Peyer's patch (tissue), 4 donors: ENCODE results near the gene MTERF2. TPM values are rescaled to one million over a fixed set of nuclear protein-coding genes. Genes with fewer than 3 reads are reported as not detected.
"Not testable (repeated sequence)": the region's sequence is repeated elsewhere in the genome, so short reads cannot be mapped to it uniquely, and the experiment has no call there.

ENCODE experiments used
- DNase-seq, 3 donors: peaks; one replicate each; pipeline ENCODE4 v3.0.0-alpha.2; 2017 to 2019
- H3K27ac ChIP-seq, 4 donors: fragments of 200-600 bp; sonication (generic); one replicate each; pipeline ENCODE4 v1.5.1; 2016 to 2019
- H3K27me3 ChIP-seq, 2 donors: fragments of 200-600 bp; sonication (generic); one replicate each; pipeline ENCODE4 v1.5.1; 2019
- H3K36me3 ChIP-seq, 3 donors: fragments of 200-600 bp; sonication (generic); one replicate each; pipeline ENCODE4 v1.5.1; 2016 to 2019
- H3K4me1 ChIP-seq, 4 donors: fragments of 200-600 bp; sonication (generic); one replicate each; pipeline ENCODE4 v1.5.1; 2016 to 2019
- H3K4me3 ChIP-seq, 4 donors: fragments of 200-600 bp; sonication (generic); 1 replicate in 3 of 4; 2 replicates in 1 of 4; pipeline ENCODE4 v1.5.1; 2016 to 2019; ENCODE audit warnings: mild to moderate bottlenecking in 1 of 4
- H3K9me3 ChIP-seq, 4 donors: fragments of 200-600 bp; sonication (generic); one replicate each; pipeline ENCODE4 v1.5.1; 2016 to 2019; ENCODE audit warnings: mild to moderate bottlenecking in 1 of 4
- POLR2A ChIP-seq, 2 donors: fragments of 450-650 bp; IDR thresholded peaks; one replicate each; pipeline ENCODE4 v1.5.1; 2017; ENCODE audit warnings: antibody characterized with exemption in 2 of 2, mild to moderate bottlenecking in 2 of 2, moderate library complexity in 2 of 2
- total RNA-seq, 4 donors: library from RNA; depleted of rRNA; stranded (reverse); fragments of >200 nt; gene quantifications; one replicate each; pipeline ENCODE4 v1.1.0, GENCODE V29; 2016
- TF ChIP-seq, protein P1 (sequence below), 6 experiments: fragments of 450-650 bp in 4 of 6; fragments of 200-600 bp in 2 of 6; sonication (generic) in 1 of 6; IDR thresholded peaks; one replicate each; pipeline ENCODE4 v1.5.1; 2017 to 2019; ENCODE audit warnings: antibody characterized with exemption in 6 of 6, mild to moderate bottlenecking in 3 of 6, moderate library complexity in 1 of 6

The MTERF2 gene
- total RNA-seq, 4 donors from 2014 or later, result 10.9 to 19.0 (median 14.8) TPM

DNA sequence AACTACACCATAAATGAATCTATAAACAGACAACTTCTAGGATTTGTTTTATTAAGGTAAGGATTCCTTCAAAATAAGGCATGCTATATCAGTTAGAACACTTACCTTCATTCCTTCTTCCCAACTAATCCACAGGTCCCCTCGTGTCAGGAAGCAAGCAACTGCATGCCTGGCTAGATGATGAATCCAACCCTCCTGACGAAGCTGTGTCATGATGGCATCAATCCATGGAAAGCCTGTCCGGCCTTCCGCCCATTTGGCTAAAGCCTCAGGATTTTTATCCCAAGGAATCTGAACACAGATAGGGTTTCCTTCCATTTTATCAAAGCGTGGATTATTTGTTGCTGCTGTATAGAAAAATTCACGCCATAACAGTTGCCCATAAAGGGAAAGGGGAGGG, 12.5 kb upstream of the MTERF2 start:
- Histone ChIP-seq H3K27ac (no peak overlapping the region), H3K4me3 (no peak overlapping the region), H3K9me3 (no peaks in the 10 kb centered on the region), H3K4me1 (no peaks in the 10 kb centered on the region), H3K27me3 (no peaks in the 10 kb centered on the region), H3K36me3 (peaks cover 0 to 48% (median 0%) of the 10 kb centered on the region in 3 donors)
- no peak for TF ChIP-seq POLR2A (IDR thresholded peaks at IDR 0.05)
- no peak for DNase-seq

DNA sequence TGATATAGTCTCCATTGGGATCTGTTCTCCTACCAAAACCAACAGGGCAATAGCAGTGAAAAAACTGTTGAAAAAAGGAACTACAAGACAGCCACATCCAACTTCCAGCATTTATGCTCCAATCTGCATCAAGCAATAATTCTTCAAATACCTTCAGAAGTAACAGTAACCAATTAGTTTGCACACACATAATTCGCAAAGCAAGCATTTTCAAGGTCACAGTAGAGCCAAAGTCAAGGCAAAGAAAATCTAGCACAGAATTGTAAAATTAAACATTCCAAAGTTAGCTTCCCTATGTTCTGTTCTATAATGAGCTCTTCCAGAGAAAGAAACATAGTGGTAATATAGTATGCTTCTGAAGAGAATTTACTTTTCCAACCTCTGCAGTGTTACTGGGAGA, 11.0 kb upstream of the MTERF2 start:
- Histone ChIP-seq H3K4me3 (no peak overlapping the region), H3K27ac (no peak overlapping the region), H3K4me1 (no peaks in the 10 kb centered on the region), H3K36me3 (peaks cover 0 to 48% (median 0%) of the 10 kb centered on the region in 3 donors), H3K9me3 (no peaks in the 10 kb centered on the region), H3K27me3 (no peaks in the 10 kb centered on the region)
- TF ChIP-seq POLR2A (IDR thresholded peaks at IDR 0.05), result no peak
- TF ChIP-seq, protein P1, sequence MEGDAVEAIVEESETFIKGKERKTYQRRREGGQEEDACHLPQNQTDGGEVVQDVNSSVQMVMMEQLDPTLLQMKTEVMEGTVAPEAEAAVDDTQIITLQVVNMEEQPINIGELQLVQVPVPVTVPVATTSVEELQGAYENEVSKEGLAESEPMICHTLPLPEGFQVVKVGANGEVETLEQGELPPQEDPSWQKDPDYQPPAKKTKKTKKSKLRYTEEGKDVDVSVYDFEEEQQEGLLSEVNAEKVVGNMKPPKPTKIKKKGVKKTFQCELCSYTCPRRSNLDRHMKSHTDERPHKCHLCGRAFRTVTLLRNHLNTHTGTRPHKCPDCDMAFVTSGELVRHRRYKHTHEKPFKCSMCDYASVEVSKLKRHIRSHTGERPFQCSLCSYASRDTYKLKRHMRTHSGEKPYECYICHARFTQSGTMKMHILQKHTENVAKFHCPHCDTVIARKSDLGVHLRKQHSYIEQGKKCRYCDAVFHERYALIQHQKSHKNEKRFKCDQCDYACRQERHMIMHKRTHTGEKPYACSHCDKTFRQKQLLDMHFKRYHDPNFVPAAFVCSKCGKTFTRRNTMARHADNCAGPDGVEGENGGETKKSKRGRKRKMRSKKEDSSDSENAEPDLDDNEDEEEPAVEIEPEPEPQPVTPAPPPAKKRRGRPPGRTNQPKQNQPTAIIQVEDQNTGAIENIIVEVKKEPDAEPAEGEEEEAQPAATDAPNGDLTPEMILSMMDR (IDR thresholded peaks at IDR 0.05), result no peak
- no peak for DNase-seq

DNA sequence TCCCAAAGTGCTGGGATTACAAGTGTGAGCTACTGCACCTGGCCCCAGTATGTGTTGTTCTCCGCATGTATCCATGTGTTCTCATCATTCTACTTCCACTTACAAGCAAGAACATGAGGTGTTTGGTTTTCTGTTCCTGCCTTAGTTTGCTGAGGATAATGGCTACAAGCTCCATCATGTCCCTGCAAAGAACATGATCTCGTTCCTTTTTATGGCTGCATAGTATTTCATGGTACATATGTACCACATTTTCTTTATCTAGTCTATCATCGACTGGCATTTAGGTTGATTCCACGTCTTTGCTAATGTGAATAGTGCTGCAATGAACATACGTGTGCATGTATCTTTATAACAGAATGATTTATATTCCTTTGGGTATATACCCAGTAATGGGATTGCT, 9.2 kb upstream of the MTERF2 start:
- not testable (repeated sequence) for H3K9me3 ChIP-seq, H3K27me3 ChIP-seq, DNase-seq, H3K4me1 ChIP-seq, H3K27ac ChIP-seq, H3K4me3 ChIP-seq
- peaks cover 0 to 40% (median 0%) of the 10 kb centered on the region in 3 donors for H3K36me3 ChIP-seq

DNA sequence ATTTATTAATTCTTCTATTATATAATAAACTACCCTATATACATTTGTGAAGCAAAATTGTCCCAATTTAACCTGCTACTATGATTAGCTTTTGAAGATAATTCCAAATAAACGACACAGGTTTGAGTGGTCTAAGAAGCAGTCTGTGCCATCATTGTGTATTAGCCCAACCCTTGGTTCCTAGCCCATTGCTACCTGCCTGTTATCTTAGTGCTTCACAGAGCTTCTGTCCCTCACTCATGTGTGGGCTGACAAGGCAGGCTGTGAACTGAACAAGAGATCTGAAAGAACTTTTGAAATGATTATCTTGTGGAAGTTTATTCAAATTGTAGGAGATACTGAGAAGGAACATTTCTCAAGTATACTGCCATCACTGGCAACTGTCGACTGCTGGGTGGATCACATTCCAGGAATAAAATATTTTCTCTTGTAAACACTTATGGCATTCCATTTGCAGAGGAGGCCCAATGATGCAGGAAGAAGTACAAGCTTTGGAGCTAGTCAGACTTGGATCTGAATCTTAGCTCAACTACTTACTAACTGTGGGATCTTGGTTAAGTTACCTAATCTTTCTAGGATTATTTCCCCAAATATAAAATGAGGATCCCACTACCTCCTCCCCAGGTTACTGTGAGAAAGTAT, 7.8 kb upstream of the MTERF2 start:
- no peak overlapping the region for H3K27ac ChIP-seq
- no peaks in the 10 kb centered on the region for H3K4me1 ChIP-seq
- H3K9me3 ChIP-seq, result no peaks in the 10 kb centered on the region
- DNase-seq, result no peak
- TF ChIP-seq POLR2A (IDR thresholded peaks at IDR 0.05), result no peak
- TF ChIP-seq, protein P1 (IDR thresholded peaks at IDR 0.05), result no peak
- peaks cover 0 to 30% (median 0%) of the 10 kb centered on the region in 3 donors for H3K36me3 ChIP-seq
- H3K4me3 ChIP-seq, result no peak overlapping the region
- no peaks in the 10 kb centered on the region for H3K27me3 ChIP-seq

DNA sequence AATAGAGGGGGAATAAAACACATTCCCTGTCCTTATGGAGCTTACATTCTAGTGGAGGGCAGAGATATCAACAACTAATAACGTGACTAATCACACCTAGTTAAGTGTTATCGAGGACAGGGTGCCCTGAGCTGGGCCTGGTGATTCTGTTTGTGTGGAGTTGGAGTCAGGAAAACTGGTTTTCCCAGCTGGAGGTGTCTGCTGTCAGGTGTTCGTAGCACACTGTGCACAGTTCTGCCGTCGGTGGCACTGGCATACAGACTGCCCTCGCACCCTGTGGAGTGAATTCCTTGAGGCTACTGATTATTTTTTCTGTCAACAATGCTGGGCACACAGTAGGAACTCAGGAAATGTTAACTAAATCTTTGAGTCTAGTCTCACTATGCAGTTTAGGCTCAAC, 900 bp upstream of the MTERF2 start:
- Histone ChIP-seq H3K9me3 (no peaks in the 10 kb centered on the region), H3K27ac (peak overlapping the region in 2 of 4 donors; percentile 0 to 91)

DNA sequence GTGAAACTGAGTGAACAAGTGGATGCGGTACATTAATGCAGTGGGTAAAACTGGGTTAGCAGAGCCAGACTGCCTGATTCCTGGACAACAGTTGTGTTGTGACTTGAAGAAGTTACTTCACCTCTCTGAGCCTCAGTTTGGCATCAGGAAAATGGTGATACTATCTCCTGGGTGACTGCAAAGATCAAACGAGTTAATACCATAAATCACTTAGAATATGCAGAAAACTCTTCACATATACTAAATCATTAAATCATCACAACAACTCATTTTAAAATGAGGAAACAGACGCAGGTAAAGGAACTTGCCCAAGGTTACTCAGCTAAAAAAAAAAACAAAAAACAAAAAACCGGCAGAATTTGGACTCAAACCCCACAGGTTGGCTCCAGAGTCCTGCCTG, 811 bp downstream of the MTERF2 start:
- TF ChIP-seq POLR2A (IDR thresholded peaks at IDR 0.05), result no peak
- TF ChIP-seq, protein P1 (IDR thresholded peaks at IDR 0.05), result no peak
- peak overlapping the region; percentile 54 to 91 (median 76) for H3K4me3 ChIP-seq
- no peaks in the 10 kb centered on the region for H3K27me3 ChIP-seq
- DNase-seq, result no peak
- no peaks in the 10 kb centered on the region for H3K9me3 ChIP-seq
- peak overlapping the region in 2 of 4 donors; percentile 69 to 91 for H3K27ac ChIP-seq
- H3K4me1 ChIP-seq, result peaks cover 0 to 22% (median 0%) of the 10 kb centered on the region in 4 donors
- peaks cover 0 to 11% (median 0%) of the 10 kb centered on the region in 3 donors for H3K36me3 ChIP-seq

More for the DNA sequence above, 900 bp upstream of the MTERF2 start:
- Histone ChIP-seq H3K36me3 (peaks cover 0 to 11% (median 0%) of the 10 kb centered on the region in 3 donors), H3K4me1 (peaks cover 0 to 22% (median 0%) of the 10 kb centered on the region in 4 donors), H3K27me3 (no peaks in the 10 kb centered on the region), H3K4me3 (no peak overlapping the region)
- TF ChIP-seq POLR2A (IDR thresholded peaks at IDR 0.05), result no peak
- TF ChIP-seq, protein P1 (IDR thresholded peaks at IDR 0.05), result no peak
- DNase-seq, result no peak
